Gastroesophageal sphincter (tissue), 4 donors: ENCODE data around the gene ASPN. TPM values are rescaled to one million over a fixed set of nuclear protein-coding genes. Genes with fewer than 3 reads are reported as not detected.

ENCODE experiments used
- ATAC-seq: fragments of 150-250 bp; one replicate; pipeline ENCODE4 v1.9.1; 2016; ENCODE audit warnings: mild to moderate bottlenecking, moderate library complexity
- H3K27ac ChIP-seq, 4 donors: fragments of 200-600 bp; sonication (generic) in 3 of 4; 1 replicate in 3 of 4; 2 replicates in 1 of 4; pipeline ENCODE4 v1.5.1; 2016 to 2019
- H3K27me3 ChIP-seq: fragments of 200-600 bp; sonication (generic); one replicate; pipeline ENCODE4 v1.5.1; 2019
- H3K36me3 ChIP-seq, 2 donors: fragments of 200-600 bp; sonication (generic); one replicate each; pipeline ENCODE4 v1.5.1; 2019; ENCODE audit warnings: control low read depth in 1 of 2
- H3K4me1 ChIP-seq, 3 donors: fragments of 200-600 bp; sonication (generic); 1 replicate in 2 of 3; 2 replicates in 1 of 3; pipeline ENCODE4 v1.5.1; 2016 to 2019; ENCODE audit warnings: control low read depth in 2 of 3
- H3K4me3 ChIP-seq, 2 donors: fragments of 200-600 bp; sonication (generic); one replicate each; pipeline ENCODE4 v1.5.1; 2019; ENCODE audit warnings: mild to moderate bottlenecking in 1 of 2, moderate library complexity in 1 of 2
- H3K9me3 ChIP-seq, 3 donors: fragments of 200-600 bp; sonication (generic); one replicate each; pipeline ENCODE4 v1.5.1; 2017 to 2019; ENCODE audit warnings: control low read depth in 2 of 3
- CTCF ChIP-seq, 4 experiments: fragments of 200-600 bp in 2 of 4; fragments of 450-650 bp in 2 of 4; sonication (generic) in 1 of 4; IDR thresholded peaks; one replicate each; pipeline ENCODE4 v1.5.1; 2017 to 2019; ENCODE audit warnings: antibody characterized with exemption in 4 of 4, mild to moderate bottlenecking in 2 of 4, moderate library complexity in 2 of 4
- EP300 ChIP-seq: sonication (generic); formaldehyde crosslinking; IDR thresholded peaks from one replicate; pipeline ENCODE4 v1.6.1; 2017; ENCODE audit warnings: antibody characterized with exemption, mild to moderate bottlenecking
- POLR2A ChIP-seq, 2 donors: fragments of 450-650 bp; IDR thresholded peaks; one replicate each; pipeline ENCODE4 v1.6.1; 2017; ENCODE audit warnings: antibody characterized with exemption in 2 of 2, mild to moderate bottlenecking in 2 of 2, moderate library complexity in 1 of 2
- POLR2AphosphoS5 ChIP-seq: sonication (generic); formaldehyde crosslinking; IDR thresholded peaks from one replicate; pipeline ENCODE4 v1.6.1; 2017; ENCODE audit warnings: antibody characterized with exemption
- WGBS, 2 donors: methylation state at CpG; one replicate each; pipeline ENCODE4 v1.1.5; 2018; ENCODE audit warnings: low coverage in 1 of 2; 5-methylcytosine and 5-hydroxymethylcytosine counted together
- total RNA-seq, 4 donors: library from RNA; depleted of rRNA; stranded (reverse); fragments of >200 nt; gene quantifications; one replicate each; pipeline ENCODE4 v1.1.0, GENCODE V29; 2016

ASPN gene
- total RNA-seq, 4 donors from 2014 or later = 5.3 to 46.4 (median 27.3) TPM

GRCh38 chr9:92527291-92527828 lies 45.1 kb upstream of the ASPN start:
- 95% methylated on average over 2 of the region's 2 CpGs; no CpG with 5 or more reads in 1 of the 2 donors for WGBS, 2 donors
- Histone ChIP-seq H3K4me3 (no peak overlapping the region), H3K27me3 (no peaks in the 10 kb centered on the region), H3K4me1 (no peaks in the 10 kb centered on the region), H3K27ac (no peak overlapping the region), H3K9me3 (no peaks in the 10 kb centered on the region), H3K36me3 (no peaks in the 10 kb centered on the region)
- ATAC-seq = no peak
- TF ChIP-seq POLR2AphosphoS5 (no peak), CTCF (IDR thresholded peaks at IDR 0.05) (no peak), POLR2A (IDR thresholded peaks at IDR 0.05) (no peak), EP300 (no peak)

GRCh38 chr9:92525306-92525705 lies 43.0 kb upstream of the ASPN start:
- H3K27ac ChIP-seq = no peak overlapping the region
- no peaks in the 10 kb centered on the region for H3K9me3 ChIP-seq
- no peaks in the 10 kb centered on the region for H3K27me3 ChIP-seq
- H3K4me3 ChIP-seq = no peak overlapping the region
- H3K4me1 ChIP-seq = no peaks in the 10 kb centered on the region
- H3K36me3 ChIP-seq = no peaks in the 10 kb centered on the region
- no peak for ATAC-seq
- WGBS, 2 donors = 92 to 95% methylated on average over 4 to 5 of the region's 5 CpGs
- TF ChIP-seq CTCF (IDR thresholded peaks at IDR 0.05) (no peak), POLR2AphosphoS5 (no peak), EP300 (no peak)

- Histone ChIP-seq H3K36me3 (no peaks in the 10 kb centered on the region), H3K9me3 (no peaks in the 10 kb centered on the region), H3K27me3 (no peaks in the 10 kb centered on the region), H3K4me1 (no peaks in the 10 kb centered on the region), H3K4me3 (no peak overlapping the region), H3K27ac (no peak overlapping the region)
- no peak for ATAC-seq
- TF ChIP-seq EP300 = no peak
- no peak for TF ChIP-seq CTCF (IDR thresholded peaks at IDR 0.05)
- TF ChIP-seq POLR2AphosphoS5 = no peak
- no peak for TF ChIP-seq POLR2A (IDR thresholded peaks at IDR 0.05)
- 100% methylated on average over 1 of the region's 1 CpG for WGBS, 2 donors
Measured at GRCh38 chr9:92524881-92525280, 42.6 kb upstream of the ASPN start.

- H3K27ac ChIP-seq = no peak overlapping the region
- no peaks in the 10 kb centered on the region for H3K27me3 ChIP-seq
- H3K4me3 ChIP-seq = no peak overlapping the region
- WGBS, 2 donors = 89 to 98% methylated on average over 9 of the region's 10 CpGs
- H3K4me1 ChIP-seq = no peaks in the 10 kb centered on the region
- H3K9me3 ChIP-seq = no peaks in the 10 kb centered on the region
- ATAC-seq = no peak
- H3K36me3 ChIP-seq = no peaks in the 10 kb centered on the region
- TF ChIP-seq EP300 = no peak
- TF ChIP-seq CTCF (IDR thresholded peaks at IDR 0.05) = no peak
- no peak for TF ChIP-seq POLR2AphosphoS5
- no peak for TF ChIP-seq POLR2A (IDR thresholded peaks at IDR 0.05)
Measured at GRCh38 chr9:92522983-92523970, 41.0 kb upstream of the ASPN start.

- H3K9me3 ChIP-seq = no peaks in the 10 kb centered on the region
- ATAC-seq = no peak
- H3K27me3 ChIP-seq = no peaks in the 10 kb centered on the region
- no peak overlapping the region for H3K27ac ChIP-seq
- no peaks in the 10 kb centered on the region for H3K4me1 ChIP-seq
- TF ChIP-seq POLR2AphosphoS5 = no peak
- TF ChIP-seq EP300 = no peak
- no peak for TF ChIP-seq POLR2A (IDR thresholded peaks at IDR 0.05)
- TF ChIP-seq CTCF (IDR thresholded peaks at IDR 0.05) = no peak
- 88 to 90% methylated on average over 2 of the region's 2 CpGs for WGBS, 2 donors
- H3K36me3 ChIP-seq = peaks cover 0 to 3% of the 10 kb centered on the region in 2 donors
- no peak overlapping the region for H3K4me3 ChIP-seq
Measured at GRCh38 chr9:92520837-92521236, 38.5 kb upstream of the ASPN start.
